Kidney epithelial cell (primary cell): ENCODE measurements around the gene STK36. TPM values are rescaled to one million over a fixed set of nuclear protein-coding genes. Genes with fewer than 3 reads are reported as not detected.

Source experiments
- DNase-seq: peaks from one replicate; pipeline ENCODE4 v3.0.0-alpha.2; 2010; ENCODE audit warnings: low read depth
- H3K27me3 ChIP-seq: 2 replicates; pipeline ENCODE4 v1.6.0; 2011; ENCODE audit warnings: low read length; ENCODE audit not compliant: control insufficient read depth, insufficient read depth
- H3K36me3 ChIP-seq: 2 replicates; pipeline ENCODE4 v1.5.1; 2011; ENCODE audit warnings: low read length; ENCODE audit not compliant: control insufficient read depth, insufficient read depth
- H3K4me3 ChIP-seq: 2 replicates; pipeline ENCODE4 v1.5.1; 2011; ENCODE audit warnings: low read depth, mild to moderate bottlenecking, control low read depth, low read length
- CTCF ChIP-seq: IDR thresholded peaks from 2 replicates; pipeline ENCODE4 v1.5.1; 2011; ENCODE audit warnings: mild to moderate bottlenecking, moderate library complexity, low read length, control low read depth, inconsistent platforms; ENCODE audit not compliant: insufficient read depth, poor library complexity, severe bottlenecking
- total RNA-seq: library from RNA; depleted of rRNA; stranded (reverse); fragments of >200 nt; gene quantifications from 2 replicates; pipeline ENCODE4 v1.2.3, GENCODE V29; 2015

The STK36 gene
- total RNA-seq, 1 donor from 2014 or later, result 49.3 TPM

GRCh38 chr2:218716070-218716469 is 44.2 kb downstream of the STK36 start:
- no peak for TF ChIP-seq CTCF
- DNase-seq, result no peak
- no peak overlapping the region for H3K4me3 ChIP-seq
- H3K27me3 ChIP-seq, result no peaks in the 10 kb centered on the region
- H3K36me3 ChIP-seq, result no peaks in the 10 kb centered on the region

- no peak overlapping the region for H3K4me3 ChIP-seq
- no peak for DNase-seq
These were observed 45.4 kb downstream of the STK36 start for GRCh38 chr2:218717262-218717661.

GRCh38 chr2:218718058-218718457 is 46.2 kb downstream of the STK36 start:
- DNase-seq, result no peak
- Histone ChIP-seq H3K4me3 (no peak overlapping the region), H3K36me3 (no peaks in the 10 kb centered on the region), H3K27me3 (no peaks in the 10 kb centered on the region)
- TF ChIP-seq CTCF, result no peak

More at GRCh38 chr2:218717262-218717661, 45.4 kb downstream of the STK36 start:
- no peak for TF ChIP-seq CTCF
- Histone ChIP-seq H3K27me3 (no peaks in the 10 kb centered on the region), H3K36me3 (no peaks in the 10 kb centered on the region)

- Histone ChIP-seq H3K36me3 (no peaks in the 10 kb centered on the region), H3K27me3 (no peaks in the 10 kb centered on the region), H3K4me3 (no peak overlapping the region)
- DNase-seq, result no peak
- TF ChIP-seq CTCF, result no peak
These were observed 47.6 kb downstream of the STK36 start for GRCh38 chr2:218719457-218719856.

- Histone ChIP-seq H3K4me3 (no peak overlapping the region), H3K27me3 (no peaks in the 10 kb centered on the region), H3K36me3 (no peaks in the 10 kb centered on the region)
- no peak for TF ChIP-seq CTCF
- no peak for DNase-seq
These were observed 48.5 kb downstream of the STK36 start for GRCh38 chr2:218720048-218721041.
